CD8-positive, alpha-beta memory T cell (primary cell): ENCODE data around the gene ANXA2R. TPM values are rescaled to one million over a fixed set of nuclear protein-coding genes. Genes with fewer than 3 reads are reported as not detected.

ENCODE experiments used
- CTCF ChIA-PET: fragments of 350-600 bp; sonication (Branson Sonifier 250); formaldehyde crosslinking; loops from one replicate; lab custom pipeline; 2021; ENCODE audit warnings: antibody characterized with exemption; lab: Charles Lee
- POLR2A ChIA-PET: fragments of 350-600 bp; sonication (Branson Sonifier 250); formaldehyde crosslinking; loops from one replicate; lab custom pipeline; 2021; ENCODE audit warnings: antibody characterized with exemption; lab: Charles Lee
- DNase-seq, 5 donors: peaks; one replicate each; pipeline versions ENCODE4 v3.0.0 to v3.0.0-alpha.2; 2020 to 2022; ENCODE audit warnings: mixed read lengths in 1 of 5
- H3K27ac ChIP-seq: one replicate; pipeline ENCODE4 v1.7.0; 2013; ENCODE audit warnings: low read depth, mild to moderate bottlenecking, low read length, moderate library complexity
- H3K27me3 ChIP-seq: 2 replicates; pipeline ENCODE4 v1.7.0; 2013; ENCODE audit warnings: low read length, mild to moderate bottlenecking; ENCODE audit not compliant: insufficient read depth, poor library complexity, severe bottlenecking
- H3K36me3 ChIP-seq: 2 replicates; pipeline ENCODE4 v1.7.0; 2013; ENCODE audit warnings: mild to moderate bottlenecking, low read length, moderate library complexity; ENCODE audit not compliant: insufficient read depth
- H3K4me1 ChIP-seq: 2 replicates; pipeline ENCODE4 v1.7.0; 2013; ENCODE audit warnings: mild to moderate bottlenecking, low read length, moderate library complexity; ENCODE audit not compliant: insufficient read depth
- H3K4me3 ChIP-seq: 2 replicates; pipeline ENCODE4 v1.7.0; 2013; ENCODE audit warnings: mild to moderate bottlenecking, low read length
- H3K9me3 ChIP-seq: 2 replicates; pipeline ENCODE4 v1.7.0; 2013; ENCODE audit warnings: mild to moderate bottlenecking, low read length
- H3K27ac Mint-ChIP-seq, 8 donors: one replicate each; pipeline ENCODE4 v1.8.0; 2020 to 2021; ENCODE audit warnings: mixed read lengths in 8 of 8, mild to moderate bottlenecking in 6 of 8, inconsistent platforms in 3 of 8, moderate library complexity in 3 of 8
- H3K27me3 Mint-ChIP-seq, 2 donors: one replicate each; pipeline ENCODE4 v1.8.0; 2020 to 2021; ENCODE audit warnings: mixed read lengths in 2 of 2, mild to moderate bottlenecking in 1 of 2, moderate library complexity in 1 of 2
- H3K36me3 Mint-ChIP-seq, 3 donors: one replicate each; pipeline ENCODE4 v1.8.0; 2020 to 2021; ENCODE audit warnings: mixed read lengths in 3 of 3, inconsistent platforms in 1 of 3, mild to moderate bottlenecking in 1 of 3
- H3K4me1 Mint-ChIP-seq, 3 donors: one replicate each; pipeline ENCODE4 v1.8.0; 2020 to 2021; ENCODE audit warnings: mixed read lengths in 3 of 3, inconsistent platforms in 1 of 3, mild to moderate bottlenecking in 1 of 3
- H3K4me3 Mint-ChIP-seq, 7 donors: one replicate each; pipeline ENCODE4 v1.8.0; 2020 to 2021; ENCODE audit warnings: mixed read lengths in 7 of 7, mild to moderate bottlenecking in 6 of 7, moderate library complexity in 4 of 7, inconsistent platforms in 2 of 7
- H3K9me3 Mint-ChIP-seq, 5 donors: one replicate each; pipeline ENCODE4 v1.8.0; 2020 to 2022; ENCODE audit warnings: mixed read lengths in 5 of 5, mild to moderate bottlenecking in 3 of 5, moderate library complexity in 2 of 5, inconsistent platforms in 1 of 5
- polyA plus RNA-seq: library from polyadenylated mRNA; unstranded; fragments of 300-500 nt; fragmentation: Illumina TruSeq; gene quantifications from one replicate; pipeline ENCODE4 v1.2.3, GENCODE V29; 2021
- total RNA-seq, 2 experiments: library from RNA; stranded (reverse); gene quantifications; one replicate each; pipeline ENCODE4 v1.2.3, GENCODE V29; 2021

Gene ANXA2R
- total and polyA plus RNA-seq, 3 experiments from 2014 or later, result 6.0 to 55.9 (median 6.8) TPM

- Histone ChIP-seq H3K27ac (peak overlapping the region; percentile 71), H3K36me3 (no peaks in the 10 kb centered on the region), H3K27me3 (no peaks in the 10 kb centered on the region), H3K9me3 (no peaks in the 10 kb centered on the region), H3K4me1 (peaks cover 39% of the 10 kb centered on the region), H3K4me3 (peak overlapping the region; percentile 84)
- Mint-ChIP-seq H3K27me3 (peaks cover 0 to 10% of the 10 kb centered on the region in 2 donors), H3K4me3 (peak overlapping the region; percentile 91 to 100 (median 99)), H3K36me3 (peaks cover 0 to 45% (median 0%) of the 10 kb centered on the region in 3 donors), H3K4me1 (peaks cover 47 to 62% (median 47%) of the 10 kb centered on the region in 3 donors), H3K27ac (peak overlapping the region; percentile 92 to 99 (median 96)), H3K9me3 (no peaks in the 10 kb centered on the region)
- ChIA-PET POLR2A (interaction anchor here (0.9 to 8.7 kb wide), 9 partner anchors 10 to 129 kb away, joined by 3 to 403 read pairs (median 126); partner anchors contain the start of gene ZNF131), CTCF (interaction anchor here (0.7 to 11.2 kb wide), 11 partner anchors 9 to 446 kb away, joined by 3 to 265 read pairs (median 42); partner anchors contain the start of gene TMEM267)
- peak in 4 of 5 donors; percentile 35 to 72 (median 65) for DNase-seq
These were observed 2.3 kb downstream of the ANXA2R start for GRCh38 chr5:43037636-43038495.

DNA sequence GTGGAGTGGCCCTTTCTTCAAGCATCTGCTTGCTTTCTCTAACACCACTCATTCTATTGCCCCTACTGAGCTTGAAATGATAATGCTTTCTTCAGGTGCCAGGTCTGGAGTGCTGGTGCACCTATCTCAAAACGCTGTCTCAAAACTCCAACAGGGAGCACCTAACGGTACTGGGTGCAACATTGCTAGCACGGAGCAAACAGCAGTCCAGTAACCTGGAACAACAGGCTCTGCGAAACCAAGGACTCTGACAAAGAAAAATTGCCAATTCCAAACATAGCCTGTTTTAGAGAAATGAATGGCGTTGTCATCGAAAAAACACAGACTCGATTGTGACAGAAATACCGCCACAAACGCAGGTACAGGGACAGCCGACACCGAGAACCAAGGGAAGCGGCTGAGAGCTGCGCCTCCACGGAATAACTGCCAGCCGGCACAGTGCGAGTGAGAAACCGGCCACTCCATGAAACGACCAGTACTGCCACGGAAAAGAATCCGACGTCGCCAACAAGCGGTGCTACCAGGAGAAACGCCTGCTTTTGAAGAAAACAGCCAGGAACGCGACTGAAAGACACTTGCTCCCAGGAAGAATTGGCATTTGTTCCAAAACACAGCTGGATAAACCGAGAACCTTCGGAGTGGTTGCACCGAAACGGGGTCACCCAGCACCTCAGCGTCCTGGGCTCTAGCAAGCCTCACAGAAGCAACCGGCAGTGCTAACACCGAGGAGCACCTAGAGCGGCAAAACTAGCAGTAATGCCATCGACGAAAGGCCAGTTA lies 3.1 kb downstream of the ANXA2R start:
- Histone ChIP-seq H3K36me3 (no peaks in the 10 kb centered on the region), H3K9me3 (no peaks in the 10 kb centered on the region), H3K4me1 (peaks cover 35% of the 10 kb centered on the region), H3K4me3 (peak overlapping the region; percentile 84), H3K27me3 (no peaks in the 10 kb centered on the region), H3K27ac (peak overlapping the region; percentile 71)
- peak in 1 of 5 donors; percentile 21 for DNase-seq
- Mint-ChIP-seq H3K27me3 (peaks cover 0 to 3% of the 10 kb centered on the region in 2 donors), H3K36me3 (peaks cover 0 to 37% (median 0%) of the 10 kb centered on the region in 3 donors), H3K4me3 (peak overlapping the region; percentile 91 to 100 (median 99)), H3K4me1 (peaks cover 41 to 56% (median 43%) of the 10 kb centered on the region in 3 donors), H3K9me3 (no peaks in the 10 kb centered on the region), H3K27ac (peak overlapping the region; percentile 92 to 99 (median 96))
- CTCF ChIA-PET, result interaction anchor here (1.0 to 11.2 kb wide), 6 partner anchors 14 to 88 kb away, joined by 3 to 265 read pairs (median 124); no protein-coding TSS in a partner anchor
- POLR2A ChIA-PET, result interaction anchor here (0.7 to 8.7 kb wide), 6 partner anchors 17 to 86 kb away, joined by 6 to 403 read pairs (median 192); no protein-coding TSS in a partner anchor

DNA sequence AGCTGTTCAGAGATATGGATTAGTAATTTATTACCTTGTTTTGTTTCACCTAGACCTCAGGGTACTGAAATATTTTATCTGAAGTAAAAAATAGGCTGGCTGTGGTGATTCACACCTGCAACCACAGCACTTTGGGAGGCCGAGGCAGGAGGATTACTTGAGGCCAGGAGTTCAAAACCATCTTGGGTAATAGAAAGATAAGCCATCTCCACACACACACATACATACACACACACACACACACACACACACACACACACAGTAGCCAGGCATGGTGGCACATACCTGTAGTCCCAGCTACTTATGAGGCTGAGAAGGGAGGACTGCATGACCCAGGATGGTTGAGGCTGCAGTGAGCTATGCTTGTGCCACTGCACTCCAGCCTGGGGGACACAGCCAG lies 3.7 kb downstream of the ANXA2R start:
- CTCF ChIA-PET, result interaction anchor here (3.7 to 8.1 kb wide), 4 partner anchors 16 to 87 kb away, joined by 16 to 265 read pairs (median 176); no protein-coding TSS in a partner anchor
- H3K36me3 Mint-ChIP-seq, result peaks cover 0 to 31% (median 0%) of the 10 kb centered on the region in 3 donors
- POLR2A ChIA-PET, result interaction anchor here (0.7 to 8.7 kb wide), 6 partner anchors 16 to 85 kb away, joined by 6 to 403 read pairs (median 192); no protein-coding TSS in a partner anchor
- H3K4me3 ChIP-seq, result peak overlapping the region; percentile 84
- H3K4me1 Mint-ChIP-seq, result peaks cover 41 to 55% (median 43%) of the 10 kb centered on the region in 3 donors
- H3K4me3 Mint-ChIP-seq, result peak overlapping the region; percentile 91 to 100 (median 99)
- H3K27me3 Mint-ChIP-seq, result peaks cover 0 to 3% of the 10 kb centered on the region in 2 donors
- no peaks in the 10 kb centered on the region for H3K9me3 Mint-ChIP-seq
- no peaks in the 10 kb centered on the region for H3K27me3 ChIP-seq
- no peaks in the 10 kb centered on the region for H3K36me3 ChIP-seq
- H3K27ac ChIP-seq, result no peak overlapping the region
- no peaks in the 10 kb centered on the region for H3K9me3 ChIP-seq
- DNase-seq, result no peak
- peak overlapping the region; percentile 89 to 99 (median 95) for H3K27ac Mint-ChIP-seq
- H3K4me1 ChIP-seq, result peaks cover 35% of the 10 kb centered on the region

- no peaks in the 10 kb centered on the region for H3K9me3 ChIP-seq
- CTCF ChIA-PET, result no interaction called here
- H3K27ac Mint-ChIP-seq, result peak overlapping the region; percentile 68 to 97 (median 88)
- H3K4me3 ChIP-seq, result no peak overlapping the region
- H3K36me3 Mint-ChIP-seq, result peaks cover 0 to 18% (median 0%) of the 10 kb centered on the region in 3 donors
- no peaks in the 10 kb centered on the region for H3K36me3 ChIP-seq
- H3K9me3 Mint-ChIP-seq, result no peaks in the 10 kb centered on the region
- no peaks in the 10 kb centered on the region for H3K27me3 Mint-ChIP-seq
- no peak overlapping the region for H3K27ac ChIP-seq
- POLR2A ChIA-PET, result no interaction called here
- H3K4me1 ChIP-seq, result peaks cover 35% of the 10 kb centered on the region
- peak overlapping the region in 6 of 7 donors; percentile 12 to 76 (median 57) for H3K4me3 Mint-ChIP-seq
- H3K4me1 Mint-ChIP-seq, result peaks cover 41 to 62% (median 43%) of the 10 kb centered on the region in 3 donors
- H3K27me3 ChIP-seq, result no peaks in the 10 kb centered on the region
- DNase-seq, result peak in 2 of 5 donors; percentile 26 to 31
These were observed 5.5 kb downstream of the ANXA2R start for GRCh38 chr5:43034591-43034968.

DNA sequence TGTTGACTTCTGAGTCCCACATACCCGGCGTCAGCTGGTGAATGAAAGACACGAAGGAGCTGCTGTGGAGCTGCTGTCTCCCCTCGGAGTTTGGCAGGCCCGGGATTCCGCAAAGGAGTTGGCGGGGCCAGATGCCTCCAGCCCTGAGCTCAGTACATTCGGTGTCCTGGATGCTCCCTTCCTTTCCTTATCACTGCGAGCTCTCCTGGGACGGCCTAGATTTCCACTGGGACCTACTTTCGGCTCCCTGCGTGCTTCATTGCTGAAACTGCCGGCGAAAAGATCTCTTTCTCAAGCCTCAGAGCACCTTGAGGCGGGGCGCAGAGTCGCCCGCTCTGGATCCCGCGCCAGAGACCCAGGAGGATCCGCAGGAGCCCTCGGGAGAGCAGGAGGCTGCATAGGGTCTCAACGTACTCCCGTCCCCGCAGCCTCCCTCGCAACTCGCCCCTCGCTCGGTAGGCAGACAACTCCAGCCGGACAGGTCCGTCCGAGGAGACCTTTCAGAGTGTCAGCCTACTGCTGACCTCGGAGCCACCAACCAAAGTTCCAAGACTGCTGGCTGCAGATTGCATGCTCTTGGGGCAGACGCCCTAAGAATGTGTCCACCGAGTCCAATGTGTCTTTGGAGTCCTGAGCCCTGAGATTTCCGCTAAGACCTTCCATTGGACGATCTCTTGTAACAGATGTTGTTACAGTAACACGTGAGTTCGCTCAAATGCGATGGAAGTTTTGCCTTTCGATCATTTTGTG lies 6.1 kb downstream of the ANXA2R start:
- H3K4me1 ChIP-seq, result peaks cover 36% of the 10 kb centered on the region
- Mint-ChIP-seq H3K27ac (peak overlapping the region; percentile 68 to 97 (median 88)), H3K4me1 (peaks cover 42 to 67% (median 46%) of the 10 kb centered on the region in 3 donors), H3K4me3 (peak overlapping the region; percentile 12 to 76 (median 57)), H3K27me3 (no peaks in the 10 kb centered on the region), H3K9me3 (no peaks in the 10 kb centered on the region), H3K36me3 (peaks cover 0 to 14% (median 0%) of the 10 kb centered on the region in 3 donors)
- no peaks in the 10 kb centered on the region for H3K27me3 ChIP-seq
- ChIA-PET POLR2A (no interaction called here), CTCF (interaction anchor here (1.5 kb wide), 1 partner anchor 13 kb away, joined by 8 read pairs; no protein-coding TSS in a partner anchor)
- H3K4me3 ChIP-seq, result no peak overlapping the region
- no peaks in the 10 kb centered on the region for H3K9me3 ChIP-seq
- no peaks in the 10 kb centered on the region for H3K36me3 ChIP-seq
- H3K27ac ChIP-seq, result no peak overlapping the region
- no peak for DNase-seq

DNA sequence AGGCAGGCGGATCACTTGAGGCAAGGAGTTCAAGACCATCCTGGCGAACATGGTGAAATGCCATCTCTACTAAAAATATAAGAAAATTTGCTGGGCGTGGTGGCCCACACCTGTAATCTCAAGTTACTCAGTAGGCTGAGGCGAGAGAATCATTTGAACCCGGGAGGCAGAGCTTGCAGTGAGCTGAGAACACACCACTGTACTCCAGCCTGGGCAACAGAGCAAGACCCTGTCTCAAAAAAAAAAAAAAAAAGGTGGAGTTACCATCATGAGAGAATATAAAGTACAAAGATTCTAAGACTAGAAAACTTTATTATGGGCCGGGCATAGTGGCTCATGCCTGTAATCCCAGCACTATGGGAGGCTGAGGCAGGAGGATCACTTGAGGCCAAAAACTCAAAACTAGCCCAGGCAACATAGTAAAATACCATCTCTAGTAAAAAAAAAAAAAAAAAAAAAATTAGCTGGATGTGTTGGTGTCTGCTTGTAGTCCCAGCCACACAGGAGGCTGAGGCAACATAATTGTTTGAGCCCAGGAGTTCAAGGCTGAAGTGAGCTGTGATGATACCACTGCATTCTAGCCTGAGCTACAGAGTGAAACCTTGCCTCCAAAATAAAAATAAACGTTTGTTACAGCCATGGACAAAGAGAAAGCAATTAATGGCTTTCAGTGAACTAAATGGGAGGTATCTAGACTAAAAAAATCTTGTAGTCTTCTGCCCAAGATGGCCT lies 12.9 kb downstream of the ANXA2R start:
- CTCF ChIA-PET, result interaction anchor here (1.0 to 5.7 kb wide), 3 partner anchors 13 to 77 kb away, joined by 3 to 42 read pairs (median 4); partner anchors contain the start of gene ANXA2R
- H3K27ac Mint-ChIP-seq, result peak overlapping the region in 7 of 8 donors; percentile 7 to 66 (median 14)
- no peak overlapping the region for H3K4me3 Mint-ChIP-seq
- Histone ChIP-seq H3K4me3 (no peak overlapping the region), H3K27ac (no peak overlapping the region), H3K36me3 (no peaks in the 10 kb centered on the region), H3K9me3 (no peaks in the 10 kb centered on the region), H3K4me1 (peaks cover 5% of the 10 kb centered on the region), H3K27me3 (no peaks in the 10 kb centered on the region)
- no peak for DNase-seq
- no peaks in the 10 kb centered on the region for H3K9me3 Mint-ChIP-seq
- H3K36me3 Mint-ChIP-seq, result peaks cover 0 to 6% (median 6%) of the 10 kb centered on the region in 3 donors
- POLR2A ChIA-PET, result interaction anchor here (0.7 to 1.0 kb wide), 3 partner anchors 15 to 77 kb away, joined by 3 to 10 read pairs (median 6); no protein-coding TSS in a partner anchor
- H3K27me3 Mint-ChIP-seq, result no peaks in the 10 kb centered on the region
- peaks cover 10 to 43% (median 18%) of the 10 kb centered on the region in 3 donors for H3K4me1 Mint-ChIP-seq
